Spleen (tissue), 11 donors: ENCODE results near the gene CNTN5. TPM values are rescaled to one million over a fixed set of nuclear protein-coding genes. Genes with fewer than 3 reads are reported as not detected.

Source experiments
- DNase-seq: peaks from one replicate; pipeline ENCODE4 v3.0.0-alpha.2; 2020
- H3K27ac ChIP-seq, 8 donors: fragments of 200-600 bp; sonication (generic) in 7 of 8; 1 replicate in 4 of 8; 2 replicates in 4 of 8; pipeline versions ENCODE4 v1.5.0 to v1.8.0; 2016 to 2021; ENCODE audit warnings: inconsistent platforms in 4 of 8, mild to moderate bottlenecking in 4 of 8, moderate library complexity in 1 of 8
- H3K27me3 ChIP-seq, 7 donors: fragments of 200-600 bp; sonication (generic) in 6 of 7; replicated peaks in 1 of 7; 1 replicate in 4 of 7; 2 replicates in 3 of 7; pipeline versions ENCODE4 v1.5.0 to v1.8.0; 2016 to 2021; ENCODE audit warnings: inconsistent platforms in 3 of 7, mild to moderate bottlenecking in 1 of 7
- H3K36me3 ChIP-seq, 6 donors: fragments of 200-600 bp; sonication (generic) in 5 of 6; 1 replicate in 4 of 6; 2 replicates in 2 of 6; pipeline versions ENCODE4 v1.5.0 to v1.8.0; 2016 to 2021; ENCODE audit warnings: inconsistent platforms in 2 of 6
- H3K4me1 ChIP-seq, 6 donors: fragments of 200-600 bp; sonication (generic) in 5 of 6; 1 replicate in 3 of 6; 2 replicates in 3 of 6; pipeline versions ENCODE4 v1.5.0 to v1.8.0; 2016 to 2021; ENCODE audit warnings: inconsistent platforms in 3 of 6
- H3K4me3 ChIP-seq, 8 donors: fragments of 200-600 bp; sonication (generic) in 7 of 8; 1 replicate in 4 of 8; 2 replicates in 4 of 8; pipeline versions ENCODE4 v1.5.0 to v1.8.0; 2016 to 2021; ENCODE audit warnings: inconsistent platforms in 4 of 8, mild to moderate bottlenecking in 4 of 8, moderate library complexity in 2 of 8
- H3K9me3 ChIP-seq, 8 donors: fragments of 200-600 bp; sonication (generic) in 7 of 8; 1 replicate in 4 of 8; 2 replicates in 4 of 8; pipeline versions ENCODE4 v1.5.0 to v1.8.0; 2016 to 2021; ENCODE audit warnings: inconsistent platforms in 4 of 8
- CTCF ChIP-seq, 11 experiments: fragments of 200-600 bp in 7 of 11; fragments of 450-650 bp in 4 of 11; sonication (generic) in 4 of 11; IDR thresholded peaks in 8 of 11; conservative IDR thresholded peaks in 3 of 11; 1 replicate in 7 of 11; 2 replicates in 4 of 11; pipeline versions ENCODE4 v1.4.0 to v1.8.0; 2016 to 2021; ENCODE audit warnings: antibody characterized with exemption in 11 of 11, inconsistent platforms in 4 of 11, mild to moderate bottlenecking in 1 of 11
- POLR2A ChIP-seq, 3 donors: fragments of 450-650 bp; IDR thresholded peaks; one replicate each; pipeline ENCODE4 v1.5.1; 2017; ENCODE audit warnings: antibody characterized with exemption in 3 of 3, mild to moderate bottlenecking in 1 of 3
- POLR2AphosphoS5 ChIP-seq, 3 donors: sonication (generic); formaldehyde crosslinking; IDR thresholded peaks; one replicate each; pipeline ENCODE4 v1.5.1; 2017; ENCODE audit warnings: antibody characterized with exemption in 3 of 3
- WGBS, 5 donors: extraction: QIAGEN DNeasy Blood & Tissue Kit in 3 of 5; methylation state at CpG; one replicate each; pipeline versions ENCODE4 v1.1.5 to v1.1.7; 2013 to 2018; 5-methylcytosine and 5-hydroxymethylcytosine counted together
- intact Hi-C: fragments of 100-400 bp; cut with DNase I; formaldehyde crosslinking; loops from one replicate; pipeline ENCODE4 v1.15.0; 2023; ENCODE audit warnings: low total_unique reads
- polyA plus RNA-seq, 3 donors: library from polyadenylated mRNA; stranded (reverse); fragments of 200-250 nt; gene quantifications; one replicate each; pipeline ENCODE4 v1.2.1, GENCODE V29; 2013
- total RNA-seq, 7 donors: library from RNA; depleted of rRNA in 3 of 7; stranded (reverse); fragments of >200 nt in 3 of 7; fragmentation: NEBNext Ultra II Directional in 4 of 7; extraction: Animal tissue kit (Norgen Biotek cat#: 25700) in 4 of 7; gene quantifications; one replicate each; pipeline versions ENCODE4 v1.1.0 to v1.2.1, GENCODE V29; 2016 to 2021
- donor health status: healthy with polysubstance abuse.
- donor health status: DM: no; HTN: no; CAD: no; lungs with moderate emphysema.
- donor health status: DM: no; HTN: no; CAD: no.
- donor health status: Bipolar disorder and iron deficiency.
- donor health status: healthy.
- donor health status: DM: no; HTN: no; CAD: no.
- donor health status: DM: yes; HTN: yes; CAD: no.

The CNTN5 gene
- total and polyA plus RNA-seq, 10 donors: 0.02 TPM; not detected in 8

- DNase-seq: no peak
- Histone ChIP-seq H3K4me3 (no peak overlapping the region), H3K4me1 (no peaks in the 10 kb centered on the region), H3K36me3 (no peaks in the 10 kb centered on the region), H3K9me3 (no peaks in the 10 kb centered on the region), H3K27me3 (no peaks in the 10 kb centered on the region), H3K27ac (no peak overlapping the region)
- WGBS, 5 donors: 50 to 69% (median 58%) methylated on average over 3 of the region's 3 CpGs
- no peak for TF ChIP-seq POLR2A (IDR thresholded peaks at IDR 0.05)
- TF ChIP-seq POLR2AphosphoS5 (IDR thresholded peaks at IDR 0.05): no peak
- TF ChIP-seq CTCF (IDR thresholded peaks at IDR 0.05 in 8 of 11, conservative IDR thresholded peaks at IDR 0.05 in 3 of 11): no peak
- intact Hi-C loops: no loop called here
These were observed 248.1 kb downstream of the CNTN5 start for GRCh38 chr11:99268886-99269285.

GRCh38 chr11:99271527-99271926, 250.8 kb downstream of the CNTN5 start:
- TF ChIP-seq POLR2A (IDR thresholded peaks at IDR 0.05) (no peak), CTCF (IDR thresholded peaks at IDR 0.05 in 8 of 11, conservative IDR thresholded peaks at IDR 0.05 in 3 of 11) (no peak), POLR2AphosphoS5 (IDR thresholded peaks at IDR 0.05) (no peak)
- H3K4me1 ChIP-seq: no peaks in the 10 kb centered on the region
- no peaks in the 10 kb centered on the region for H3K36me3 ChIP-seq
- 76 to 85% (median 83%) methylated on average over 5 of the region's 5 CpGs for WGBS, 5 donors
- H3K27me3 ChIP-seq: no peaks in the 10 kb centered on the region
- DNase-seq: no peak
- no peak overlapping the region for H3K4me3 ChIP-seq
- no peaks in the 10 kb centered on the region for H3K9me3 ChIP-seq
- intact Hi-C loops: no loop called here
- H3K27ac ChIP-seq: no peak overlapping the region

GRCh38 chr11:99275521-99275920, 254.8 kb downstream of the CNTN5 start:
- intact Hi-C loops: no loop called here
- H3K4me3 ChIP-seq: no peak overlapping the region
- H3K27me3 ChIP-seq: no peaks in the 10 kb centered on the region
- 79 to 95% (median 83%) methylated on average over 2 of the region's 2 CpGs for WGBS, 5 donors
- TF ChIP-seq CTCF (IDR thresholded peaks at IDR 0.05 in 8 of 11, conservative IDR thresholded peaks at IDR 0.05 in 3 of 11): no peak
- TF ChIP-seq POLR2A (IDR thresholded peaks at IDR 0.05): no peak
- TF ChIP-seq POLR2AphosphoS5 (IDR thresholded peaks at IDR 0.05): no peak
- peaks cover 0 to 5% (median 0%) of the 10 kb centered on the region in 8 donors for H3K9me3 ChIP-seq
- no peak for DNase-seq
- H3K4me1 ChIP-seq: no peaks in the 10 kb centered on the region
- no peaks in the 10 kb centered on the region for H3K36me3 ChIP-seq
- no peak overlapping the region for H3K27ac ChIP-seq

GRCh38 chr11:99277281-99277680, 256.5 kb downstream of the CNTN5 start:
- Histone ChIP-seq H3K27me3 (no peaks in the 10 kb centered on the region), H3K4me1 (no peaks in the 10 kb centered on the region), H3K9me3 (peaks cover 0 to 5% (median 0%) of the 10 kb centered on the region in 8 donors), H3K4me3 (no peak overlapping the region), H3K36me3 (no peaks in the 10 kb centered on the region), H3K27ac (no peak overlapping the region)
- intact Hi-C loops: no loop called here
- no peak for DNase-seq
- WGBS, 5 donors: 3 to 29% (median 9%) methylated on average over 1 of the region's 1 CpG
- no peak for TF ChIP-seq CTCF (IDR thresholded peaks at IDR 0.05 in 8 of 11, conservative IDR thresholded peaks at IDR 0.05 in 3 of 11)
- TF ChIP-seq POLR2AphosphoS5 (IDR thresholded peaks at IDR 0.05): no peak
- no peak for TF ChIP-seq POLR2A (IDR thresholded peaks at IDR 0.05)
